ENCODE results near the gene SIRT2.
"Not testable (repeated sequence)": the region's sequence is repeated elsewhere in the genome, so short reads cannot be mapped to it uniquely, and the experiment has no call there.

SIRT2 gene

GRCh38 chr19:38899447-38900201 lies at the start of gene SIRT2, which contains the start of gene NFKBIB:
Gene SIRT2 (minus strand): TSS chr19:38899618. CDS start chr19:38899521, 97 bp downstream.
Gene NFKBIB (plus strand): TSS chr19:38899969. CDS start chr19:38900033, 64 bp downstream.
- peak; percentile 100 for DNase-seq (ENCODE audit: low read depth, low spot score)

- DNase-seq (ENCODE audit: low read depth, low spot score): no peak
Observed at GRCh38 chr19:38946229-38947010, 47.0 kb upstream of the SIRT2 start.

- no peak for DNase-seq (ENCODE audit: low read depth, low spot score)
Observed at GRCh38 chr19:38945562-38946228, 46.3 kb upstream of the SIRT2 start.

DNA sequence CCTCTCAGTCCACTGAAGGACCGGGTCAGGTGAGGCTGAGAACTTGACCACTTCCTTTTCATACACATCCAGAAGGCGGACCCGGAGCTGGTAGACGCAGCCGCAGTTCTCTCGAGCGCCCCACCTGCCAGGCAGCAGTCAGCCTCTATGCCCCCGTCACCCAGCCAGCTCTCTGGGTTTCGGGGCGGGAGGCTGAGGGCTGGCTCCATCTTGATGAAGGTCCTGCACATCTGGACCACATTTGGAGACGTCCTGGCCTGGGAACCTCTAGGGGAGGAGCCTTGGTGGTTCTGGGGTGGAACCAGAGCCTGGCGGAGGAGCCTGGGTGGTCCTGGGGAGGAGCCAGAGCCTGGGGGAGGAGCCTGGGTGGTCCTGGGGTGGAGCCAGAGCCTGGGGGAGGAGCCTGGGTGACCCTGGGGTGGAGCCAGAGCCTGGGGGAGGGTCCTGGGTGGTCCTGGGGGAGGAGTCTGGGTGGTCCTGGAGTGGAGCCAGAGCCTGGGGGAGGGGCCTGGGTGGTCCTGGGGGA lies 45.6 kb upstream of the SIRT2 start:
- DNase-seq (ENCODE audit: low read depth, low spot score): no peak

DNA sequence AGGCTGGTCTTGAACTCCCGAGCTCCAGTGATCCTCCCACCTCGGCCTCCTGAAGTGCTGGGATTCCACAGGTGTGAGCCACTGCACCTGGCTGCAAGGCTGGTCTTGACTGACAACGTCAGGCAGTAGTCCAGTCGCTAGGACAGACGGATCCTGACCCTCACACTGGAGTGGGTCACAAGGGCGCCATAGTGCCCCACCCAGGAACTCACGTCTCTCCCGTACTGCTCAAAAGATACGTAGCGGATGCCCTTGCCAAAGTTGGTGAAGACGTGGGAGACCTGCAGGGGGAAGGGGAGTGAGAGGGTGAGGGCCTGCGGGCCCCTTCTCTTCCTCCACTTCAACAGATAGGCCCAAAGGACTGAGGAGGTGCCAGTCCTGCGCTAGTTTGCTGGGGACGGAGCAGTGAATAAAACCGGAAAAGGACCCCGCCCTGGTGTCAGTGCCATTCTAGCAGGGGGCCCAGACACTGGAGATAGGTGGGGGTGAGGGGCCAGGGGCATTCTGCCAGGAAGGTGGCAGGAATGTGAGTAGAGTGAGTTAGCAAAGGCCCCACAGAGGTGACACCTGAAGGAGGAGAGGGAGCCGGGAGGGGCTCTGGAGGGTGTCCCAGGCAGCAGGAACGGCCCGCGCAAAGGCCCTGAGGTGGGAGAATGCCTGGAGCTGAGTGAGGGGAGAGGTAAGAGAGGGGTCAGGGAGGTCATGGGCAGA lies 43.2 kb upstream of the SIRT2 start:
- no peak for DNase-seq (ENCODE audit: low read depth, low spot score)

DNA sequence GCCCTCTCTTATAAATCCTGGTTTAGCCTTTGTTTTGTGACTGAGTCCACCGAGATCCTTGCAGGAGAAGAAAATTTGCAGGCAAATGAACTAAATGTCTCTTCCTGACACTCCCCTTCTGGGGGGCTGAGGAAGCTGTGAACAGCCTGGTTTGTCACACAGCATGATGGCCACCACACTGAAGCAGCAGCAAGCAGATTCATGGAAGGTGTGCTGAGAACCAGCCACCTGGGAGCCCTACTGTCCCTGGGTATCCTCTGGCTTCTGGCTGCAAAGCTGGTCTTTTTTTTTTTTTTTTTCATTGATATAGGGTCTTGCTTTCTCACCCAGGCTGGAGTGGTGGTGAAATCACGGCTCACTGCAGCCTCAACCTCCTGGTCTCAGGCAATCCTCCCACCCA lies 42.6 kb upstream of the SIRT2 start:
- DNase-seq (ENCODE audit: low read depth, low spot score): no peak

DNA sequence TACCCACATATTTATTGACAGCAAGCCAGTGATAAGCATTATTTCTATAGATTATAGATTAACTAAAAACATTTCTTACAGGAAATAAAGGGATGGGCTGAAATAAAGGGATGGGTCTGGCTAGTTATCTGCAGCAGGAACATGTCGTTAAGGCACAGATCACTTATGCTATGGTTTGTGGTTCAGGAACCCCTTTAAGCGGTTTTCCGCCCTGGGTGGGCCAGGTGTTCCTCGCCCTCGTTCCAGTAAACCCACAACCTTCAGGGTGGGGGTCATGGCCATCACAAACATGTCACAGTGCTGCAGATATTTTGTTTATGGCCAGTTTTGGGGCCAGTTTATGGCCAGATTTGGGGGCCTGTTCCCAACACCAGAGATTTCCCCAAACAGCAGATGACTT lies 42.0 kb upstream of the SIRT2 start:
- DNase-seq (ENCODE audit: low read depth, low spot score): not testable (repeated sequence)

GRCh38 chr19:38939957-38940356 lies 40.5 kb upstream of the SIRT2 start:
- DNase-seq (ENCODE audit: low read depth, low spot score): no peak

GRCh38 chr19:38933544-38933943 lies 34.1 kb upstream of the SIRT2 start:
- DNase-seq (ENCODE audit: low read depth, low spot score): no peak

- peak; percentile 42 for DNase-seq (ENCODE audit: low read depth, low spot score)
Observed at GRCh38 chr19:38932425-38933179, 33.2 kb upstream of the SIRT2 start.

DNA sequence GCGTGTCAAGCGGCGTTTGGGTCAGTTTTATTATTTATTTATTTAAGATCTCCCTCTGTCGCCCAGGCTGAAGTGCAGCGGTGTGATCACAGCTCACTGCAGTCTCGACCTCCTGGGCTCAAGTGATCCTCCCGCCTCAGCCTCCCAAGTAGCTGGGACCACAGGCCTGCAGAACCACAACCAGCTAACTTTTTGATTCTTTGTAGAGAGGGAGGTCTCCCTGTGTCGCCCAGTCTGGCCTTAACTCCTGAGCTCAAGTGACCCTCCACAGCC lies 32.0 kb upstream of the SIRT2 start:
- no peak for DNase-seq (ENCODE audit: low read depth, low spot score)

GRCh38 chr19:38930776-38931520 lies 31.5 kb upstream of the SIRT2 start, which contains the start of gene MRPS12:
Gene MRPS12 (plus strand): TSS chr19:38930944. CDS start chr19:38931295, 351 bp downstream.
- peak; percentile 100 for DNase-seq (ENCODE audit: low read depth, low spot score)

DNA sequence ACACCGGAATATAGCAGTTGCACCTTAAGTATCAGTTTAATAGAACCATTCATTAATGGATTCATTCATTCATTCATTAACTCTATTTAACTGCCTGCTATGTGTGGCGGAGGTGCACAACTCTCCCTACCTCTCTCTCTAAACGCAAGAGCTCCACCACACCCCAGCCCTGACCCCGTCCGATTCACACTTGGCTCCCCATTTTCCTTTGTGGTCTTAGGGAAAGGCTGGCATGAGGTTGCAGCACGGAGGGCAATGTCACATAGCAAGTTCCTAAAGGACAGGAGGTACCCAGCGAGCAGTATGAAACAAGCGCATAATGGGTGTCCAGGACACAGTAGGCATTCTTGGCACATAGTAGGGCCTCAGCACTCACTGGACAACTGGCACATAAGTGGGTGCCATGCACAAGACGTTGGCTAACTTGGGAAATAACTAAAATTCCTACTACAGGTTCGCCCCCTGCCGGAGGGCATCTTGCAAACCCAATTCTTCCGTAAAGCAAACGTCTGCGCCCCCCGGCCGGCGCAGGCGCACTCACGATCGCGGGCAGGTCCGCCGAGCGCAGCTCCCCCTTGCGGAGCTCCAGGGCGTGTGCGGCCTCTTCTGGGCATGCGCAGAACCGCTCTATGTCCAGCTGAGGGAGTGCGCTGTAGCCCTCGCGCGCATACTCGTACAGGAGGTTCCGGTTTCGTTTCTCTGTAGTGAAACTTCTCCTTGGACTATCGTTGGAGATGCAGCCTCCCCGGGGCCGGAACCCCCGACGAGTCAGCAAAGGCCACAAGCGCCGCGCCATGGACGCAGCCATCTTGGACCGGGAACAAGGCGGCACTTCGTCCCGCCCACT lies 30.7 kb upstream of the SIRT2 start, which contains the start of gene SARS2:
Gene SARS2, minus strand, starts transcription at position 835 of the 847 bp plus-strand sequence. Its CDS starts 27 bp downstream, at position 808.
- peak; percentile 98 for DNase-seq (ENCODE audit: low read depth, low spot score)

- no peak for DNase-seq (ENCODE audit: low read depth, low spot score)
Observed at GRCh38 chr19:38928391-38929001, 29.1 kb upstream of the SIRT2 start.

- DNase-seq (ENCODE audit: low read depth, low spot score): no peak
Observed at GRCh38 chr19:38924388-38924787, 25.0 kb upstream of the SIRT2 start.

DNA sequence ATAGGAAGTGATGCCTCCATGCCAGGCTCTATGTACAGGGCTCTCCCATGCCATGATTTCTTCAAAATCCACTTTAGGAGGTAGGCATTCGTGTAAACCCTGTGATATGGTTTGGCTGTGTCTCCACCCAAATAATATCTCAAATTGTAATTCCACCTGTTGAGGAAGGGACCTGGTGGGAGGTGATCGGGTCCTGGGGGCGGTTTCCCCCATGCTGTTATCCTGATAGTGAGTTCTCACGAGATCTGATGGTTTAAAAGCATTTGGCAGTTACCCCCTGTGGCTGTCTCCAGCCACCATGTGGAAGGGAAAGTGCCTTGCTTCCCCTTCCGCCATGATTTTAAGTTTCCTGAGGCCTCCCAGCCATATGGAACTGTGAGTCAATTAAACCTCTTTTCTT lies 23.1 kb upstream of the SIRT2 start:
- no peak for DNase-seq (ENCODE audit: low read depth, low spot score)

DNA sequence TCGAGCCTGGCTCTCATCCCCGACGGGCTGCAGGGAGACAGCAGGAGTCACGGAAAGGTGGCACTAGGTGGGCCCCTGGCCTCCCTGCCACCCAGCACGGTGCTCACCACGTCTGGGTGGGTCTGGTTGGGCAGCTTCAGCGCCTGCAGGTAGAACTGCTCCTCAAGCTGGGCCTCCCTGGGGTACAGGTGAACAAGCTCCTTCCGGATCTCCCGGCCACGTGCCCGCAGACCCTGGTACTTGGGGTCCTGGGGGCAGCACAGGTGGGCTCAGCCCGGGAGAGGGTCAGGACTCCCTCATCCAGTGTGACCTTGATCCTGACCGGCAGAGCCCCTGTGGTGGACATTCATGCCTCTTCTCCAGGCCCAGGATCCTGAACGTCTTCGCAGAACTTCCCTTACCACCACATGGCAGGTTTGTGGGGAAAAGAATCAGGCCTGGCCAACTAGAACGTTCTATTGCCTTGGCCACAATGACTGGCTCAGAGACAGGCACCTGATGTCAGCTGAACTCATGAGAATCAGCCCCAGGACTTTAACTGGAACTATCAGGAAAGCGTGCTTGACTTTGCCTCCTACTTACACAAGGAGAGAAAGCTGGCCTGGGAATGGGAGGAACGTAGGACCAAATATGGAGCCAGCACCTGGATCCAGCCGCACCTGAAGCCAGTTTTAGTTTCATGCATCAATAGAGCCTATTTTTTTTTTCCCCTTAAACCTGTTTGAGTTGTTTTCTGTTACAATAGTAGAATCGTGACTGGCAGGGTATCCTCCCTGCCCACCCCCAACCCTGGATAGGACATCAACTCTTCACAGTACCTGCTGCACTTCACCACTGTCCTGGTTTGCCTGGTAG lies 22.2 kb upstream of the SIRT2 start:
- no peak for DNase-seq (ENCODE audit: low read depth, low spot score)
